GM19328 (cell line): ENCODE results near the gene WNK4.

Experiments used
- ATAC-seq: cut with Tn5 transposase; IDR thresholded peaks from one replicate; pipeline ENCODE4 v1.9.1; 2021; ENCODE audit warnings: mild to moderate bottlenecking, moderate library complexity; ENCODE audit not compliant: unreplicated experiment

WNK4 gene

DNA sequence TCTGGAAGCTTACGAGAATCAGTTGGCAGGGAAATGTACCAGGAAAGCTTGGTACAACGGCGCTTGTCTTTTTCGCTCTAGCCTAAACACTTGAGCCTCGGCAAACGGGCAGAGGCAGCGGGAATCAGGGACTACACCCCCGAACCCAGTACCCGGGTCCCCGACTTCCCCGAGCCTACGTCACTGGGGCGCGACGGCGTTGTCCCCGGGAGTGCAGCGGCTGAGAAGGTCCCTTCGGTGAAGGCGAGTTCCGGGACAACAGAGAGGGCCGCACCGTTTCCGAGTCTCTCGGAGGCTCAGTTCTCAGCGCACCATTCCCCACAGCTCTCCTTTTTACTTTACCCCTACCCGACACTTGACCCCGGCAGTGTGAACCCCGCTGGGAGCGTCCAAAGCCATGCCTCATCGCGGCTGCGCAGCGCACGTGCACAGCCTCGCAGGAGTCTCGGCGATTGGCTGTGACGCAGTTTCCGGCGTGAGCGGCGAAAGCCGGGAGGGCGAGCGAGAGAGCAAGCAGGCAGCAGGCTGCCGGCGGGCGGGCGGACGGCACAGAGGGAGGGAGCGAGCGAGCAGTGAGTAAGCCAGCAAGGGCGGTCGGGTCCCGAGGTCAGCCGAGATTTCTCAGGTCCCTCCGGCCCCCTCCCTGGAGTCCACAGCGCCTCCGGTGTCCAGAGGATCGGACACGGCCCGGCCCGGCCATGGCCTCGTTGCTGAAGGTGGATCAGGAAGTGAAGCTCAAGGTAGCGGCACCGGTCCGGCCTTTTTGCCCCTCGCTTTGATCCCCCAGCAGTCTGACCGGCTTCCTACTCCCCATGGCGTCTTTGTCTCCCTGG lies 52.7 kb downstream of the WNK4 start, which contains the start of gene PSME3:
TSS of gene PSME3 (plus strand) at position 464 of the 833 bp plus-strand sequence. CDS start at position 699, 235 bp downstream.
- ATAC-seq: peak; percentile 88

- ATAC-seq: no peak
Observed at GRCh38 chr17:42833767-42834422, 53.5 kb downstream of the WNK4 start.

GRCh38 chr17:42835732-42836131 lies 55.3 kb downstream of the WNK4 start:
- ATAC-seq: no peak

- ATAC-seq: no peak
Observed at GRCh38 chr17:42841975-42842685, 61.7 kb downstream of the WNK4 start.

DNA sequence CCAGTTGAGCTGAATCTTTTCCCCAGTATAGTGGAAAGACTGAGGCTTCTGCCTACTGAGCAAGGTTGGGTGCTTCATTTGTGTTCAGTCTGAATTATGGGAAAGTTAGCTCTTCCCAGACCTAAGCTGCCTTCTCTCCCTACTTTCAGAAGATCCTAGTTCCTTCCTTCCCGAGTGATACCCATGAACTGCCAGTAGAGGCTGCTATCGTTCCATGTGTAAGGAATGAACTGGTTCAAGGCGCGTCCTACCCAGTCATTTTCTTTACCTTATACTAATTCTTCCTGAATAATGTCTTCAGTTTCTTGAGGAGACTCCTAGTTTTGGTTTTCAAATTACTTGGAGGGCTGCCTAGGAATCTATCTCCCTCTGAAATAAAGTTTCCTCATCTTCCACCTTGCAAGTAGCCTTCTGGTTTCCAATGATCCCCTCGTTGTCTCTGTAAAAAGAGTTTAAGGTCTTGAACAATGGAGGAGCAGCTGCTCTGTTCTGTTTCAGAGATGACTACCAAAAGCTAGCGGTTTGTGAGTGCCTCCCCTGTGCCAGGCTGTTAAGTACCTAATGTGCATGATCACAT lies 63.0 kb downstream of the WNK4 start:
- no peak for ATAC-seq

GRCh38 chr17:42844271-42844670 lies 63.9 kb downstream of the WNK4 start, which contains the start of gene AOC2:
Gene AOC2, plus strand, starts transcription at chr17:42844580. Its CDS starts 47 bp downstream, at chr17:42844627.
- no peak for ATAC-seq

- no peak for ATAC-seq
Observed at GRCh38 chr17:42844761-42845555, 64.5 kb downstream of the WNK4 start.

DNA sequence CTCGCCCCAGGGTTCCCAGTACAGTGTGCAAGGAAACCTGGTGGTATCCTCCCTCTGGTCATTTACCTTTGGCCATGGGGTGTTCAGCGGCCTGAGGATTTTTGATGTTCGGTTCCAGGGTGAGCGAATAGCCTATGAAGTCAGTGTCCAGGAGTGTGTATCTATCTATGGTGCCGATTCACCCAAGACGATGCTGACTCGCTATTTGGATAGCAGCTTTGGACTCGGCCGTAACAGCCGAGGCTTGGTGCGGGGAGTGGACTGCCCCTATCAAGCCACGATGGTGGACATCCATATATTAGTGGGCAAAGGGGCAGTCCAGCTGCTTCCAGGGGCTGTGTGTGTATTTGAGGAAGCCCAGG lies 65.1 kb downstream of the WNK4 start:
- ATAC-seq: no peak

GRCh38 chr17:42845918-42846593 lies 65.6 kb downstream of the WNK4 start:
- no peak for ATAC-seq
